ENCODE results near the gene ARL6.

GRCh38 chr3:97721446-97721845, 43.1 kb upstream of the ARL6 start:
- no peak for TF ChIP-seq CTCF (IDR thresholded peaks at IDR 0.05)
- no peak for TF ChIP-seq POLR2A (IDR thresholded peaks at IDR 0.05)
- TF ChIP-seq EP300 (IDR thresholded peaks at IDR 0.05): no peak
- no peak for TF ChIP-seq POLR2AphosphoS5 (IDR thresholded peaks at IDR 0.05)
